ENCODE data around the gene AK8.
"Not testable (repeated sequence)": the region's sequence is repeated elsewhere in the genome, so short reads cannot be mapped to it uniquely, and the experiment has no call there.

Gene AK8

DNA sequence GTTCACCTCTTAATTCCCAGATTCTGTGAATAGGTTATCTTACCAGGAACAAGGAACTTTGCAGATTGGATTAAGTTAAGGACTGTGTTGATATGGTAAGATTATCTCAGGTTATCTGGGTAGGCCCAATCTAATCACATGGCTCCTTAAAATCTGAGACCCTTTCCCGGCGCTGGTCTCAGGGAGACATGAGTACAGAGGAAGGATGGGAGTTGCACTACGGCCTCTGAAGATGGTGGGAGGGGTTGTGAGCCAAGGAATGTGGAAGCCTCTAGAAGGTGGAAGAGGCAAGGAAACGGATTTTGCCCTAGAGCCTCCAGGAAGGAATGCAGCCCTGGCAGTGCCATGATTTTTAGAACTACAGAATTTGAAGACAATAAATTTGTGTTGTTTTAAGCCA is 95.1 kb downstream of the AK8 start:
- FAIRE-seq, result no peak
- no peak for DNase-seq (ENCODE audit: insufficient read length, low spot score)

DNA sequence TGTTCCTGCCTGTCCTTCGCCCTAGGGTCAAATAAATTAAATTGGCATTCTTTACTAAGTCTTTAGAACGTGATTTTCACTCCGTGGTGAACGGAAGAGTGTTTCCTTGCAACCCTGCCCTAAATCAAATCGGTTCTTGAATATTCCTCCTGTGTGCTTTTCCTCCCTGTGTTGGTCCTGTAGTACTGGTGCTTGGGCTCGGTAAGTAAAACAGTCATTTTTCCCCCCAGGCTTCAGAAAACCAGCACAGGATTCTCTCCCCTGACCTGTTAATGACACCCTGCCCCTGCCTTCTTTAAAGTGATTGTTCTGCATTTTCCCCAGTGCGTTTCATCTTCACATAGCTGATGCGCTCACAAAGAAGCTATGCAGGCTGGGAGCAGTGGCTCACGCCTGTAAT is 96.0 kb downstream of the AK8 start:
- no peak for DNase-seq (ENCODE audit: insufficient read length, low spot score)
- TF ChIP-seq POLR2A (IDR thresholded peaks at IDR 0.05; ENCODE audit: low read depth, low read length), result no peak
- no peak for FAIRE-seq

More for the DNA sequence above, 95.1 kb downstream of the AK8 start:
- TF ChIP-seq POLR2A (IDR thresholded peaks at IDR 0.05; ENCODE audit: low read depth, low read length), result no peak

DNA sequence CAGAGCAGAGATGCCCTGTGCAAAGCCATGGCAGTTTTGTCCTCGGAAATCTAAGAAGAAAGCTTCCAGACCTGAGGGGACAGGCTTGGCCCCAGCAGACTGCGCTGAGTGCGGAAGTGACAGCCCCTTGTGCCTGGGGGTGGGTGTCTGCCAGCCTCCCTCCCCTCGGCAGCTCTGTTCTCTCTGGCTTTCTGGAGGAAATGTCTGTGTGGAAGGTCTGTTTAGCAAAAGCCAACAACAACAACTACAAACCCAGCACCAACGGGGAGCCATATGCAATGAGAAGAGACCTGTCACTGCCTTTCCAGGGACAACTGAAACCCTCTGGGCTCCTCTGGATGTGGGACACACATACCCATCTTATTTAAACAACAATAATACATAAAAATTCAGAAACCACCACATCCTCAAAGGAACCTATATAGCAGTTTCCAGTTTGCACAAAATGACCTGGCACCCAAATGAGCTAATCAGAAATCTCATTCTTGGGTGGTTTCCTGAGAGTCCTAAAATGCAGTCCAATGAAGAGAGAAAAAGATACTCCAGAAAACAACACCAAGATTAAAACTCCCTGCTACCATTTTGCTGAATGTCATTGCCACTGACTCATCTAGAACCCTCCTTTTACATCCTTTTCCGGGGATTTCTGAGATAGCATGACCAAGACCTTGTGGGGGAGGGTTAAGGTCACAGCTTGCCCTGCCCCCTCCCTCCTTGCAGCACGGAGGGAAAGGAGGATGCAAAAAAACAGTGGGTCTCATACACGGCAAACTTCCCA is 97.7 kb downstream of the AK8 start:
- DNase-seq (ENCODE audit: insufficient read length, low spot score) (no peak), FAIRE-seq (no peak)
- no peak for TF ChIP-seq POLR2A (IDR thresholded peaks at IDR 0.05; ENCODE audit: low read depth, low read length)

DNA sequence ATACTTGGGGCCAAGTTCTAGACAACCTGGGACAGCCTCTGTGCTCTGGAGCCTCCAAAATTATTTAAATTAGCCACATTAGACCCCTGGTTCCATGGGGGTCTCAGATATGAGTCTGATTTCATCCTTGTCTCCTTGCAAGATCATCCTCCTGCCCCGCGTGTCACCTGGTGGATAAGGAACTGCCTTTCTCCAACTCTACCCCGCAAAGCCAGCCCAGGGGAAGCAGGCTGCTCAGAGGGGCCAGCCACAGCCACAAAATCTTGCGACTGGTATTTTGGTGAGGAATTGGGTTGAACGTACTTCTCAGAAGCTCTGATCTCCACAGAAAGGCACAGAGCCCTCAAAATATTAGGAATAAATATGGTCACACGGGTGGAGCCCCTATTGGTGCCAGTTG is 101.2 kb downstream of the AK8 start:
- FAIRE-seq (no peak), DNase-seq (ENCODE audit: insufficient read length, low spot score) (no peak)
- no peak for TF ChIP-seq POLR2A (IDR thresholded peaks at IDR 0.05; ENCODE audit: low read depth, low read length)

DNA sequence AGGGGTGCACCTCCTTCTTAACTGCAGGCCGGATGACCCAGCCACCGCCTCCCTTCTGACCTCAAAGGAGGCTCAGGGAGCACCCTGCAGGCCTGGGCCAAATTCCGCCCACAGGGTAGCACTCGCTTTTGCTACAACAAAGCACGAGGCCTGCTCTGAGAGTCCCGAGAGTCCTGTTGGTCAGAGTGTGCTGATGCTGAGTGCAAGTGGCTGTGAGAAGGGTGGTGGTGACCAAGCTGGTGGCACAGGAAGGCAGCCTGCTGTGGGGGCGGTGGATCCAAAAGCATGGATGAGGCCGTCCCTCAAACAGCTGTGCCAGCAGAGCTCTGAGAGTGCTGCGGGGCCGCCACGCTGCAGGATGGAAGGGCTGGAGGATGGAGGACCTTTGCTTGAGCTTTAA is 101.8 kb downstream of the AK8 start:
- no peak for FAIRE-seq
- DNase-seq (ENCODE audit: insufficient read length, low spot score), result no peak
- TF ChIP-seq POLR2A (IDR thresholded peaks at IDR 0.05; ENCODE audit: low read depth, low read length), result no peak

DNA sequence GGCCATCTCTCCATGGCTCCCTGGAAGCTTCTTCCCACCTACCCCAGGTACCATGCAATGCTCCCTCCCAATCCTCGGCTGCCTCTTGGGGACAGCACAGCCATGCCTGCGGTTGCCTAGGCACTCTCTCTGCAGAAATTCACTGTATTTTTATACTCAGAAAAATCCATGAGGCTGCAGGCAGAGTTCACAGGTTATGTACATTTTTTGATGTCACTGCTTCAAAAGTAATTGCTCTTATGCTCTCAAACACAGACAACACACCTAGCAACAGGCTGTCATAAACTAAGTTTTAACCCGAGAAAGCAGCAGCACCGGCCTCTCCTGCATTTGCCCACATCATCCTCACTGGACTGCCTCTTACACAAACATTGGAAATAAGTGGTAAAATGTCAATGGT is 102.4 kb downstream of the AK8 start:
- TF ChIP-seq POLR2A (IDR thresholded peaks at IDR 0.05; ENCODE audit: low read depth, low read length), result no peak
- FAIRE-seq (no peak), DNase-seq (ENCODE audit: insufficient read length, low spot score) (no peak)

DNA sequence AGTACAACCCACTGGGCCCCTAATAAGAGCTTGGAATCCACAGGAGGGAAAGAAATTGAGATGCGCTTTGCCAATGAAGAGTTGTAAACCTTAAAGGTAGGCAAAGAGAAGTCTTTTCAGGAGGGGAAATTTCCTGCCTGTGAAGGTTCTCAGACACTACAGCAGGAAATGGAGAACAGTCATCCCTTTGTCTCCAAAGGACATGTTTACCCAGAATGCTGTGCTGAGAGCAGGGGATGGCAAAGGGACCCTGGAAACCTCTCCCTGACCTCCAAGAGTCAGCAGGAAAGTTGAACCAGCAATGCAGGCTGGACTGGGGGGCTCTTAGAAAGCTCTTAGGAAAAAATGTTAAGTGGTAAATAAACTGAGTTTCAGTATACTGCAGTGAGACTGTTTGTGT is 103.2 kb downstream of the AK8 start:
- DNase-seq (ENCODE audit: insufficient read length, low spot score) (no peak), FAIRE-seq (no peak)
- TF ChIP-seq POLR2A (IDR thresholded peaks at IDR 0.05; ENCODE audit: low read depth, low read length), result no peak

DNA sequence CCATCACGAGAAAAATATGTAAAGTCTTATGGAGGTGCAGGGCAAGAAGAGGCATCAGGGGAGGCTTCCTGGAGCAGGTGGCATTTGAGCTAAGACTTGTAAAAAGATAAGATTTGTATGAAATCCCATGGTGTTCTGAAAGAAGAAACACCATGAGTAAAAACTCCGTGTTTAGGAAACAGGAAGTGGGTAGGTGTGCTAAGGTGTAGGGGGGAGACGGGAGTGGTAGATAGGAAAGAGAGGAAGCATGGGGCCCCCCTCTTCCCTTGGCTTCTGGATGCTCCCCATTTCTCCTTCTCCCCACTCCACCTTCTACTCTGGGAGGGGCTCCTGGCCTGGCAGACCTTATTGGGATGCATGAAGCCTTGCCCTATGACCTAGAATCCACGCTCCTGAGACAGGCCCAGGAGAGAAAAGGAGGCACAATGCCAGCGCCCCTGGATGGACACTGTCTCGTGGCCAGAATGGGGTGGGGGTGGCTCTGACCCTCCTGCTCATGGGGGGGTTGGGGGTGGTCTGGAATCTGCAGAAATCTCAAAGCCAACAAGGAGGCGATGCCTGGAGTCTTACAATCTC is 104.2 kb downstream of the AK8 start:
- no peak for TF ChIP-seq POLR2A (IDR thresholded peaks at IDR 0.05; ENCODE audit: low read depth, low read length)
- FAIRE-seq, result no peak

DNA sequence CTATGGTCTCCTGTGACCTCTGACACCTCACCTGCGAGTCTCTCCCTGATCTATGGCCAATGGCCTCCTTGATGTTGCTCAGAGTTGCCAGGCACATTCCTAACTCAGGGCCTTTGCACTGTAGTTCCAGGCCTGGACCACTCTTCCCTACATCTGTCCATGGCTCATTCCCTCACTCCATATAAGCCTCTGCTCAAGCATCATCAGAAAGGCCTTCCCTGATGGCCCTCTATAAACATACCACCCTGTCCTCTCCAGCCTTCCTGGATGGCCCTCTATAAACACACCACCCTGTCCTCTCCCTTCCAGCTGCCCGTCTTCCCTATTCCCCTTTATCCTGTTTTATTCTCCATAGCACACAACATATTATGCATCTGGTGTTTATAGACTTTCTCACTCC is 105.0 kb downstream of the AK8 start:
- FAIRE-seq, result no peak
- no peak for TF ChIP-seq POLR2A (IDR thresholded peaks at IDR 0.05; ENCODE audit: low read depth, low read length)
- DNase-seq (ENCODE audit: insufficient read length, low spot score), result no peak

More for the DNA sequence above, 104.2 kb downstream of the AK8 start:
- DNase-seq (ENCODE audit: insufficient read length, low spot score), result no peak

DNA sequence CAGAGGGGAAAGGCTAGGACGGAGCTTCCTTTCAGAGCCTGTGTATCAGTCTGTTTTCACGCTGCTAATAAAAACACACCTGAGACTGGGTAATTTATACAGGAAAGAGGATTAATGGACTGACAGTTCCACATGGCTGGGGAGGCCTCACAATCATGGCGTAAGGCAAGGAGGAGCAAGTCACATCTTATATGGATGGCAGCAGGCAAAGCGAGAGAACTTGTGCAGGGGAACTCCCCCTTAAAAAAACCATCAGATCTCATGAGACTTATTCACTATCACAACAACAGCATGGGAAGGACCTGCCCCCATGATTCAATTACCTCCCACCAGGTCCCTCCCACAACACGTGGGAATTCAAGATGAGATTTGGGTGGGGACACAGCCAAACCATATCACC is 106.3 kb downstream of the AK8 start:
- not testable (repeated sequence) for FAIRE-seq

DNA sequence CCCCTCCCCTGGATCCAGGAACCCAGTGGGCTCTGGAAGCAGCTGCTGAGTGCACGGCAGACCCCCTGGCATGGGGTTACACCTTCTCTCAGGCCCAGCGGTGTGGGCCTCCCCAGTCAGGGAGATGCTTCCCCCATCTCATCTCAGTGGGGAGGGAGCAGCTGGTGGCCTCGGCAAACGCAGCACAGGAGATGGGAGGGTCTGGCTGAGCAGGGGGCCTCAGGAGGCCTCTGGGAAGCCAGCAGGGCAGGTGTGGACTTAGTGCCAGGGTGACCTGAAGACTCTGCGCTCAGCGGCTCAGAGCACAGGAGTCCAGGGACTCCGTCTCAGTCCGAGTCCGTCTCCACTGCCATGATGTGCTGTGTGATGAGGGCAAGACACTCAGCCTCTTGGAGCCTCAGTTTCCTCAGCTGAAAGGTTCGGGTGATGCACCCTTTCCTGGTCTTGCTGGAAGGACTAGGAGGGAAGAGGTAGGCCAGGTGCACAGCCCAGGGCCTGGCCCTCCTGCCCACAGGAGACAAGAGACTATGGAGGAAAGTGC is 107.2 kb downstream of the AK8 start:
- no peak for FAIRE-seq
- DNase-seq (ENCODE audit: insufficient read length, low spot score), result no peak
- TF ChIP-seq POLR2A (IDR thresholded peaks at IDR 0.05; ENCODE audit: low read depth, low read length), result no peak

More for the DNA sequence above, 106.3 kb downstream of the AK8 start:
- not testable (repeated sequence) for DNase-seq (ENCODE audit: insufficient read length, low spot score)

DNA sequence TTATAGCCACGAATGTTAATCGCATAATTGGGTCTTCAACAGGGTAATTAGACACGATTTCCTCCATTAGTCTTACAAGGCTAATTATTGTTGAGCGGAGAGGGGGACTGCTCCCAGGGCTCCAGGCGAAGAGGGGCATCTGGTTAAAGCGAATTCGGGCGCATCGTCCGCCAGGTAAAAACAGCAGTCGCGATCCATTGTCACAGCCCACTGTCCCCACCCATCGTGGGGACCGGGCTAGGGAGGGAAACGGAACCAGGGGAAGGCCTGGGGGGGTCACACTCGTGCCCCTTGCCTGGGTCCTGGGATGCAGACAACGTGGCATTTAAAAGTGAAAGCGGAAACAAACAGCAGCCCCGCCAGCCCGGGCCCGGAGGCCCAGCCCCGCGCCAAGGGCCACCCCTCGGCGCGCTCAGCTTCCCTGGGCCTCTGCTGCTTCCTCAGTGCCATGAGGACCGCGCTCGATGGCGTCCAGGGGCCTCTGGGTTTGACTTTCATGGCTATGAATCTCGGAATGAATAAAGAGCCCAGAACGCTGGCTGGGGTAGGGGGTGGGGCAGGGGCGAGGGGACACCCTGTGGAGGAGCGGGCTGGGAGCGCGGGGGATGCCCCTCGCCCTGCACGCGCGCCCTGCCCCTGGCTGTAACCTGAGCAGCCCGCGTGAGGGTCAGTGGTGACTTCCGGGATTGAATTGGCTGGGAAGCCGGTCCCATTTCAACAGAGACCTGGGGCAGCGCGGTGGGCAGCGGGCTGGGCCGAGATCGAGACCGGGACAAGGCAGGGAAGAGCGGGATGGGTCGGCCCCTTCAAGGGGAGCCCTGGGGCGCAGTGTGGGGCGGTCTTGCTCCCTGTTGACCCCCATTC is 107.9 kb downstream of the AK8 start:
- FAIRE-seq (no peak), DNase-seq (ENCODE audit: insufficient read length, low spot score) (peak; percentile 36)
- peak; percentile 14; the same call in 1 of the 2 replicates for TF ChIP-seq POLR2A (IDR thresholded peaks at IDR 0.05; ENCODE audit: low read depth, low read length)

DNA sequence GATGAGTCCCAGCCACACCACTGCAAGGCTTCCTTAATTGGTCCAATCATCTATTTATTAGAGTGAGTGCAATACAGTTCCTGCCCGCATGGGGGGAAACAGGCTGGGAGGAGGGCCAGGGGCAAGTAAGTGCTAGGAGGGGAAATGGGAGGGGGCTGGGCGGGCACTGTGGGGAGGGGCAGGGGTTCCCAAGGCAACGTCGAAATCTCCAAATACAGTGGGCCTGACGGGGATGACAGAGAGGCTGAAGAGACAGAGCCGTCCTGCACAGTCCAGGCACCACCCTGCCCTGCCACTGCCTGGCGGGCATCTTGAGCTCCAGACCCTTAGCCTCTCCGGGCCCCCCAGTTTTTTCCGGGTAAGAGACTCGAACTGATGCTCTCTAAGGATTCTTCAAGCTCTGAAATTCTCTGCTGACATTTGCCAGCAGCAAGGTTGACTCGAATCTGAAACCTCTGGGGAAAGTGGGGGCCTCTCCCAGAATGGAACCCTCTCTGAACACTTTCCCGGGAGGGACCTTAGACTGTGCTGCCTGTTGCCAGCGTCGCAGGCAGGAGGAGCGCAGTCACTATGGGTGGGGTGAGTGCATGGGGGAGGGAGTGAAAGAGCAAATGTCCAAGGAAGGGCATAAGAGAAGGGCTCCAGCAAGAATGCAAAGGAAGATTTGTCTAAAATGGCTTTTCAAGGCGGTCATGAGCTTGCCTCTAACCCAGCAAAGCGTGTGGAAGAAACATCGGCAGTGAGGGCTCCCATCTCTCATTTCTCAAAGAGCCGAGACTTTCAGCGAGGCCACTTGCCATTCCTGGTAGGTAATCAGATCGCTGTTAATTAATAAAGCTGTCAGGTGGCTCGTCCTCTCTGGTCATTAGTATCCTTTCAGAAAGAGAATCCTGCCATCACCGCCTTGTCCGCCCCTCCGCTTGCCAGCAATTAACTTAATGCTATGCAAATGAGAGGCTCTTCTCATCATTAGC is 108.9 kb downstream of the AK8 start:
- TF ChIP-seq POLR2A (IDR thresholded peaks at IDR 0.05; ENCODE audit: low read depth, low read length), result no peak; the same call in 1 of the 2 replicates
- DNase-seq (ENCODE audit: insufficient read length, low spot score) (peak; percentile 65), FAIRE-seq (no peak)

Measured in H54 (cell line).